ENCODE data around the gene DDX23. TPM values are rescaled to one million over a fixed set of nuclear protein-coding genes. Genes with fewer than 3 reads are reported as not detected.
A peak's percentile ranks its signal among the peaks of the same experiment; 100 is the strongest.

The DDX23 gene
- total RNA-seq, 3 donors from 2014 or later: 65.4 to 89.9 (median 76.0) TPM

DNA sequence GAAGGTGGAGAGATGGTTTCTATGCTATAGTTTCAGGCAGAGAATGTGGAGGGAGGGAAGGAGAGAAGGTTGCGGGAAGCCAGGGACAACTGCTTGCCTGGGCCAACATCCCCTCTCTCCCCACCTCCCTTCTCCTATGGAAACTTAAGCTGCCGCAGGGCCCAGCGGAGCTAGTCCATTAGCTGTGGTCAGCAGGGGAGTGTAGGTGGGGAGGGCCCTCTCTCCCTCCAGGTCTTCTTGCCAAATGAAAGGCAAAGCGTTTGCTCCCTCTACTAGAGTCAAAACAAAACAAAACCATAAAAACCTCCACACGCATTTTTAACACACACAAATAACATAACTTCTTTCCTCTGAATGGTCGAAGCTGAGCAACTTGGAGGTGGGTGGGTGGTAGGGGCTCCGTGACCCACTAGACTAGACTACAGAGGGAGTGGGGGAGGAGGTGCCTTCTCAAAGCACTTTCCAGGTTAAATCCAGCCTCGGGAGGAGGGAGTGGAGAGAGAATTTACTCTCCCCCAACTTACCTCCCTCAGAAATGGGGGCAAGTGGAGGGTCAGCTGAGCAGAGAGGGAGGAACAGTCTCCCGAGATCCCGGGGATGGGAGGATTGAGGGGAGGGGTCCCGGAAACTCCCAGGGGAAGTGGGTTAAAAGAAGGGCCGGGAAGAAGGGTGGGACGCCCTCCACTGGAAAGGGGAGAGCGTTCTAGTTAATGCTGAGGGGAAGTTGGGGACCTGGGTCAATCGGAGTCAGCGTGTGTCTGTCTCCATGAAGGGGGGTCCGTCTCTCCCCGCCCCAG, 38.3 kb downstream of the DDX23 start:
- Histone ChIP-seq H3K27ac (peak overlapping the region; percentile 77 to 95), H3K4me3 (peak overlapping the region; percentile 77 to 98 (median 85)), H3K27me3 (no peaks in the 10 kb centered on the region), H3K36me3 (no peaks in the 10 kb centered on the region), H3K4me1 (peaks cover 8% of the 10 kb centered on the region in 2 donors), H3K9me3 (no peaks in the 10 kb centered on the region)
- DNase-seq (ENCODE audit: low spot score in 2 of 2): no peak
- TF ChIP-seq, protein P1, sequence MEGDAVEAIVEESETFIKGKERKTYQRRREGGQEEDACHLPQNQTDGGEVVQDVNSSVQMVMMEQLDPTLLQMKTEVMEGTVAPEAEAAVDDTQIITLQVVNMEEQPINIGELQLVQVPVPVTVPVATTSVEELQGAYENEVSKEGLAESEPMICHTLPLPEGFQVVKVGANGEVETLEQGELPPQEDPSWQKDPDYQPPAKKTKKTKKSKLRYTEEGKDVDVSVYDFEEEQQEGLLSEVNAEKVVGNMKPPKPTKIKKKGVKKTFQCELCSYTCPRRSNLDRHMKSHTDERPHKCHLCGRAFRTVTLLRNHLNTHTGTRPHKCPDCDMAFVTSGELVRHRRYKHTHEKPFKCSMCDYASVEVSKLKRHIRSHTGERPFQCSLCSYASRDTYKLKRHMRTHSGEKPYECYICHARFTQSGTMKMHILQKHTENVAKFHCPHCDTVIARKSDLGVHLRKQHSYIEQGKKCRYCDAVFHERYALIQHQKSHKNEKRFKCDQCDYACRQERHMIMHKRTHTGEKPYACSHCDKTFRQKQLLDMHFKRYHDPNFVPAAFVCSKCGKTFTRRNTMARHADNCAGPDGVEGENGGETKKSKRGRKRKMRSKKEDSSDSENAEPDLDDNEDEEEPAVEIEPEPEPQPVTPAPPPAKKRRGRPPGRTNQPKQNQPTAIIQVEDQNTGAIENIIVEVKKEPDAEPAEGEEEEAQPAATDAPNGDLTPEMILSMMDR (IDR thresholded peaks at IDR 0.05): no peak
- TF ChIP-seq POLR2A (IDR thresholded peaks at IDR 0.05): no peak
- TF ChIP-seq POLR2AphosphoS5 (IDR thresholded peaks at IDR 0.05): no peak
- intact Hi-C loops (cut with DNase I; ENCODE audit: low total_unique reads): no loop called here

GRCh38 chr12:48812389-48812788, 39.6 kb downstream of the DDX23 start:
- peak overlapping the region in 1 of 2 donors; percentile 88 for H3K27ac ChIP-seq
- no peak overlapping the region for H3K4me3 ChIP-seq
- intact Hi-C loops (cut with DNase I; ENCODE audit: low total_unique reads): no loop called here
- TF ChIP-seq POLR2AphosphoS5 (IDR thresholded peaks at IDR 0.05): no peak
- TF ChIP-seq, protein P1 (IDR thresholded peaks at IDR 0.05): no peak
- TF ChIP-seq POLR2A (IDR thresholded peaks at IDR 0.05): no peak
- peaks cover 8% of the 10 kb centered on the region in 2 donors for H3K4me1 ChIP-seq
- H3K36me3 ChIP-seq: no peaks in the 10 kb centered on the region
- no peaks in the 10 kb centered on the region for H3K27me3 ChIP-seq
- DNase-seq (ENCODE audit: low spot score in 2 of 2): no peak
- H3K9me3 ChIP-seq: no peaks in the 10 kb centered on the region

DNA sequence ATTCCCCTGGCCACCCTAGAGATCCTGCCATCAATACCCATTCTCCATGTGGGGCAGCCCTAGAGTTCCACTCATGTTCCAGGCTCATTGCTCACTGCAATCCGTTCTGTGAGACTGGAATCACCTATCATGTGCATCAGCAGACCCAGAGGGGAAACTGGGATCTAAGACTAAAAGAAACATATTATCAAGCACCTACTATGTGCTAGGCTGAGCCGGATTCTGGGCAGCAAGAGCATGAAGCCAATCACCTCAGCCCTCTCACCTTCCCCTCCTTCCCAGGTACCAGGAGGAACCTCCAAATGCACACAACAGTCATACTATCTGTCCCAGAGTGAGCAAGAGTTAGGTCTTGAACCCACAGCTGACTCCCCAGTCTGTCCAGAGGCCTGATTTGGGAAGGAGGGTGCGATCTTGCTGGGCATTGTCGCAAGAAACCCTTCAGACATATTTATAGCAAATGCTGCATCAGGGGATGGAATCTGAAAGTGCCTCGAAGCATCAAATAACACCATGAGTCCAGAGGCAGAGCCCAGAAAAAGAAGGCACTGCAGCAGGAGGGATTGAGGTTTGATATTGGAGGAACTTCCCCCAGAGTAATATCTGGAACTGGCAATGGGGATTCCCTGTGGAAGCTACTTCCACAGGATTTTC, 40.4 kb downstream of the DDX23 start:
- H3K36me3 ChIP-seq: no peaks in the 10 kb centered on the region
- TF ChIP-seq POLR2AphosphoS5 (IDR thresholded peaks at IDR 0.05) (no peak), POLR2A (IDR thresholded peaks at IDR 0.05) (no peak)
- TF ChIP-seq, protein P1 (IDR thresholded peaks at IDR 0.05): no peak
- H3K27ac ChIP-seq: peak overlapping the region; percentile 34 to 88
- H3K4me1 ChIP-seq: peaks cover 8% of the 10 kb centered on the region in 2 donors
- intact Hi-C loops (cut with DNase I; ENCODE audit: low total_unique reads): no loop called here
- H3K4me3 ChIP-seq: no peak overlapping the region
- DNase-seq (ENCODE audit: low spot score in 2 of 2): no peak
- no peaks in the 10 kb centered on the region for H3K27me3 ChIP-seq
- no peaks in the 10 kb centered on the region for H3K9me3 ChIP-seq

DNA sequence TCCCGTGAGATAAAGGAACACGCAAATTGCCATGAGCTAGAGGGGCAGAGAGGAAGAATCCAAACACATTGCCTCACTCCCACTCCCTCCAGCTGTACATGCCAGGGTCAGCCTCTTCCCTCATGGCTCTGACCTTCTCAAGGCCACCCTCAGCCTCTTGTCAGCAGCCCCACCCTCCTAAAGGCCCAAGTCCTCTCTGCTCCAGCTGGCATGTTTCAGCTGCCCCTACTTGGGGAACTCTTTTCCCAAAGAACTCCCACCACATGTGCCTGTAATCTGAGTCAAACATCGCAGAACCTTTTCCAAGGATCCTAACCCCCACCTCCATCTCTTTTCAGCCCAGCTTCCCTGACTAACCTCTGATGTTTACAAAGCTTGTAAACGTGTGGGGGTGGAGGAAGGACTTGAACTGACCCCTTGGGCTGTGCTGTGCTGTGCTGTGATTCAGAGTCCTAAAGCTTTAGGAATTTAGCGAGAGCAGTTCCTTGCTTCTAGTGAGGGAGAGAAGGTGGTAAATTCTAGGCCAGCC, 41.0 kb downstream of the DDX23 start:
- Histone ChIP-seq H3K36me3 (no peaks in the 10 kb centered on the region), H3K27me3 (no peaks in the 10 kb centered on the region), H3K4me1 (peaks cover 4 to 6% of the 10 kb centered on the region in 2 donors), H3K27ac (peak overlapping the region; percentile 34 to 88), H3K4me3 (no peak overlapping the region), H3K9me3 (no peaks in the 10 kb centered on the region)
- intact Hi-C loops (cut with DNase I; ENCODE audit: low total_unique reads): no loop called here
- no peak for DNase-seq (ENCODE audit: low spot score in 2 of 2)
- TF ChIP-seq POLR2A (IDR thresholded peaks at IDR 0.05): no peak
- TF ChIP-seq, protein P1 (IDR thresholded peaks at IDR 0.05): no peak
- no peak for TF ChIP-seq POLR2AphosphoS5 (IDR thresholded peaks at IDR 0.05)

DNA sequence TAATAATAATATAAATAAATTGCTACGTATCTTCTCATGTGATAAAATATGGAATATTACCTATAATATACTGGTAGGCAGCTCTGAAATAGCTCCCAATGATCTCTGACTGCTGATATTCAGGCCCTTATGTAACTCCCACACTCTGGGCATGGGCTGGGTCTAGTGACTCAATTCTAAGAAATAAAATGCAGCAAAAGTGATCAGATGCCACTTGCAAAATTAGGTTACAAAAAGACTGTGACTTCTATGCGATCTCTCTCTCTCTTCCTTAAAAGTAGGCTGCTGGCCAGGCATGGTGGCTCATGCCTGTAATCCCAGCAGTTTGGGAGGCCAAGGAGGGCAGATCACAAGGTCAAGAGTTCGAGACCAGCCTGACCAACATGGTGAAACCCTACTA, 44.0 kb downstream of the DDX23 start:
- no peaks in the 10 kb centered on the region for H3K36me3 ChIP-seq
- no peak for TF ChIP-seq POLR2AphosphoS5 (IDR thresholded peaks at IDR 0.05)
- TF ChIP-seq, protein P1 (IDR thresholded peaks at IDR 0.05): no peak
- TF ChIP-seq POLR2A (IDR thresholded peaks at IDR 0.05): no peak
- H3K27me3 ChIP-seq: no peaks in the 10 kb centered on the region
- no peak for DNase-seq (ENCODE audit: low spot score in 2 of 2)
- peaks cover 0 to 3% of the 10 kb centered on the region in 2 donors for H3K4me1 ChIP-seq
- intact Hi-C loops (cut with DNase I; ENCODE audit: low total_unique reads): no loop called here
- no peaks in the 10 kb centered on the region for H3K9me3 ChIP-seq
- no peak overlapping the region for H3K4me3 ChIP-seq
- H3K27ac ChIP-seq: no peak overlapping the region

Data from breast epithelium (tissue), 4 donors.